Naive thymus-derived CD8-positive, alpha-beta T cell (primary cell): ENCODE results near the gene MYADML2. TPM values are rescaled to one million over a fixed set of nuclear protein-coding genes. Genes with fewer than 3 reads are reported as not detected.

ENCODE experiments used
- polyA plus RNA-seq, 3 donors: library from polyadenylated mRNA; unstranded; fragments of 300-500 nt; fragmentation: Illumina TruSeq; gene quantifications; one replicate each; pipeline ENCODE4 v1.2.3, GENCODE V29; 2021
- total RNA-seq, 8 experiments: library from RNA in 2 of 8; stranded (reverse) in 2 of 8; gene quantifications; one replicate each; pipeline ENCODE4 v1.2.3 and lab custom pipeline; 2021 to 2026

MYADML2 gene
- total and polyA plus RNA-seq, 5 experiments from 2014 or later = not detected

Other genes starting within 250 kb of the MYADML2 start
- gene MRPL12, start 243.9 kb downstream of the MYADML2 start, total RNA-seq = 10 to 100 TPM; 23.8 to 25.9 TPM
- 10 to 100 TPM; 48.0 to 60.2 (median 48.0) TPM for gene MRPL12, start 243.9 kb downstream of the MYADML2 start, polyA plus RNA-seq
- 1 to 10 TPM; 6.0 to 6.1 TPM for gene SLC25A10, start 234.9 kb downstream of the MYADML2 start, total RNA-seq
- gene SLC25A10, start 234.9 kb downstream of the MYADML2 start, polyA plus RNA-seq = 1 to 10 TPM; 2.3 to 4.4 (median 2.3) TPM
- not detected for gene GCGR, start 143.1 kb downstream of the MYADML2 start, total RNA-seq
- gene GCGR, start 143.1 kb downstream of the MYADML2 start, polyA plus RNA-seq = not detected
- 10 to 100 TPM; 58.4 to 59.0 TPM for gene MCRIP1, start 113.9 kb downstream of the MYADML2 start, total RNA-seq
- gene MCRIP1, start 113.9 kb downstream of the MYADML2 start, polyA plus RNA-seq = 10 to 100 TPM; 49.5 to 61.8 (median 55.0) TPM
- gene PPP1R27, start 112.2 kb downstream of the MYADML2 start, total RNA-seq = not detected
- under 1 TPM in 1 of 3 donors, not detected in 2; 0.11 TPM for gene PPP1R27, start 112.2 kb downstream of the MYADML2 start, polyA plus RNA-seq
- 100 to 1,000 TPM; 181 to 190 TPM for gene P4HB, start 86.7 kb downstream of the MYADML2 start, total RNA-seq
- 100 to 1,000 TPM; 166 to 191 (median 191) TPM for gene P4HB, start 86.7 kb downstream of the MYADML2 start, polyA plus RNA-seq
- gene ARHGDIA, start 75.9 kb downstream of the MYADML2 start, total RNA-seq = 100 to 1,000 TPM; 317 to 343 TPM
- gene ARHGDIA, start 75.9 kb downstream of the MYADML2 start, polyA plus RNA-seq = 100 to 1,000 TPM in 1 of 3 donors, 10 to 100 TPM in 2; 55.1 to 102 (median 87.2) TPM
- gene ALYREF, start 55.6 kb downstream of the MYADML2 start, total RNA-seq = 10 to 100 TPM; 49.9 to 54.4 TPM
- gene ALYREF, start 55.6 kb downstream of the MYADML2 start, polyA plus RNA-seq = 10 to 100 TPM; 31.7 to 55.4 (median 50.1) TPM
- gene ANAPC11, start 55.5 kb downstream of the MYADML2 start, total RNA-seq = 10 to 100 TPM; 38.7 to 48.1 TPM
- 100 to 1,000 TPM; 273 to 324 (median 275) TPM for gene ANAPC11, start 55.5 kb downstream of the MYADML2 start, polyA plus RNA-seq
- 1 to 10 TPM in 1 of 2 experiments, under 1 TPM in 1; 0.69 to 1.0 TPM for gene NPB, start 45.0 kb downstream of the MYADML2 start, total RNA-seq
- gene NPB, start 45.0 kb downstream of the MYADML2 start, polyA plus RNA-seq = not detected
- 10 to 100 TPM; 34.9 to 38.5 TPM for gene PCYT2, start 35.8 kb downstream of the MYADML2 start, total RNA-seq
- gene PCYT2, start 35.8 kb downstream of the MYADML2 start, polyA plus RNA-seq = 10 to 100 TPM; 22.9 to 24.0 (median 23.7) TPM
- gene SIRT7, start 29.1 kb downstream of the MYADML2 start, total RNA-seq = 10 to 100 TPM; 66.5 to 70.8 TPM
- 10 to 100 TPM; 21.3 to 30.6 (median 25.6) TPM for gene SIRT7, start 29.1 kb downstream of the MYADML2 start, polyA plus RNA-seq
- 10 to 100 TPM; 17.1 to 18.0 TPM for gene MAFG, start 19.5 kb downstream of the MYADML2 start, total RNA-seq
- gene MAFG, start 19.5 kb downstream of the MYADML2 start, polyA plus RNA-seq = 1 to 10 TPM; 1.2 to 2.5 (median 2.2) TPM
- gene PYCR1, start 9.9 kb downstream of the MYADML2 start, total RNA-seq = 1 to 10 TPM; 5.7 to 9.1 TPM
- gene PYCR1, start 9.9 kb downstream of the MYADML2 start, polyA plus RNA-seq = 1 to 10 TPM; 2.9 to 4.8 (median 3.0) TPM
- gene NOTUM, start 14.0 kb upstream of the MYADML2 start, total RNA-seq = not detected
- not detected for gene NOTUM, start 14.0 kb upstream of the MYADML2 start, polyA plus RNA-seq
- 10 to 100 TPM; 43.0 to 47.7 TPM for gene ASPSCR1, start 30.4 kb upstream of the MYADML2 start, total RNA-seq
- gene ASPSCR1, start 30.4 kb upstream of the MYADML2 start, polyA plus RNA-seq = 10 to 100 TPM; 28.1 to 33.4 (median 29.1) TPM
- 10 to 100 TPM; 33.6 to 37.6 TPM for gene CENPX, start 75.6 kb upstream of the MYADML2 start, total RNA-seq
- gene CENPX, start 75.6 kb upstream of the MYADML2 start, polyA plus RNA-seq = 10 to 100 TPM; 42.7 to 63.0 (median 50.7) TPM
- 10 to 100 TPM; 11.4 to 12.5 TPM for gene LRRC45, start 76.1 kb upstream of the MYADML2 start, total RNA-seq
- 1 to 10 TPM; 2.7 to 6.0 (median 4.2) TPM for gene LRRC45, start 76.1 kb upstream of the MYADML2 start, polyA plus RNA-seq
- gene RAC3, start 84.4 kb upstream of the MYADML2 start, total RNA-seq = 1 to 10 TPM; 1.4 to 1.5 TPM
- not detected for gene RAC3, start 84.4 kb upstream of the MYADML2 start, polyA plus RNA-seq
- gene DCXR, start 90.5 kb upstream of the MYADML2 start, total RNA-seq = 10 to 100 TPM; 72.5 to 81.0 TPM
- 100 to 1,000 TPM; 113 to 185 (median 127) TPM for gene DCXR, start 90.5 kb upstream of the MYADML2 start, polyA plus RNA-seq
- 10 to 100 TPM; 38.5 to 42.1 TPM for gene RFNG, start 104.6 kb upstream of the MYADML2 start, total RNA-seq
- gene RFNG, start 104.6 kb upstream of the MYADML2 start, polyA plus RNA-seq = 1 to 10 TPM; 2.2 to 8.5 (median 4.8) TPM
- gene GPS1, start 104.7 kb upstream of the MYADML2 start, total RNA-seq = 10 to 100 TPM; 88.2 to 91.4 TPM
- gene GPS1, start 104.7 kb upstream of the MYADML2 start, polyA plus RNA-seq = 100 to 1,000 TPM; 122 to 140 (median 126) TPM
- gene DUS1L, start 118.6 kb upstream of the MYADML2 start, total RNA-seq = 100 to 1,000 TPM; 142 to 151 TPM
- 100 to 1,000 TPM in 1 of 3 donors, 10 to 100 TPM in 2; 68.6 to 167 (median 92.1) TPM for gene DUS1L, start 118.6 kb upstream of the MYADML2 start, polyA plus RNA-seq
- 10 to 100 TPM; 28.3 to 32.3 TPM for gene FASN, start 151.0 kb upstream of the MYADML2 start, total RNA-seq
- gene FASN, start 151.0 kb upstream of the MYADML2 start, polyA plus RNA-seq = 1 to 10 TPM in 1 of 3 donors, under 1 TPM in 2; 0.33 to 2.4 (median 0.80) TPM